Endothelial cell of umbilical vein (primary cell): ENCODE data around the gene ZMAT5. TPM values are rescaled to one million over a fixed set of nuclear protein-coding genes. Genes with fewer than 3 reads are reported as not detected.

ENCODE experiments used
- BruUV-seq: library from RNA; stranded (reverse); fragments of 400-500 nt; replicated peaks from 2 replicates; lab custom pipeline; 2021; lab: Mats Ljungman, UMichigan
- CTCF ChIA-PET: fragments of 300-600, 350-600 bp; sonication (Branson Sonifier 250); formaldehyde crosslinking; loops from one replicate; lab custom pipeline; 2021; ENCODE audit warnings: antibody characterized with exemption, inconsistent platforms; lab: Charles Lee
- POLR2A ChIA-PET: fragments of 300-600, 350-600 bp; sonication (Branson Sonifier 250); formaldehyde crosslinking; loops from one replicate; lab custom pipeline; 2021; ENCODE audit warnings: antibody characterized with exemption, inconsistent platforms; lab: Charles Lee
- DNase-seq: peaks from one replicate; pipeline ENCODE4 v3.0.0-alpha.2; 2011; ENCODE audit warnings: low read depth, low spot score
- FAIRE-seq: peaks from 2 replicates; lab custom pipeline; 2011; peaks lifted over from hg19 to GRCh38; lab: Jason Lieb, UNC
- H2AFZ ChIP-seq: 2 replicates; pipeline ENCODE4 v1.6.0; 2012; ENCODE audit warnings: low read depth, low read length, control low read depth, inconsistent platforms
- H3K27ac ChIP-seq: 2 replicates; pipeline ENCODE4 v1.5.1; 2011; ENCODE audit warnings: low read depth, mild to moderate bottlenecking, control low read depth, low read length, moderate library complexity; ENCODE audit not compliant: insufficient read depth
- H3K27me3 ChIP-seq, 2 experiments: 2 replicates each; pipeline versions ENCODE4 v1.6.0 to v1.6.1; 2011; ENCODE audit warnings: low read length in 2 of 2, mixed read lengths in 1 of 2; ENCODE audit not compliant: control insufficient read depth in 2 of 2, insufficient read depth in 2 of 2
- H3K36me3 ChIP-seq, 2 experiments: 2 replicates in 1 of 2; 3 replicates in 1 of 2; pipeline ENCODE4 v1.5.1; 2011; ENCODE audit warnings: low read length in 2 of 2, mild to moderate bottlenecking in 1 of 2, moderate library complexity in 1 of 2; ENCODE audit not compliant: control insufficient read depth in 2 of 2, insufficient read depth in 2 of 2; ENCODE audit errors: extremely low read depth in 1 of 2
- H3K4me1 ChIP-seq: 3 replicates; pipeline ENCODE4 v1.5.1; 2011; ENCODE audit warnings: mild to moderate bottlenecking, low read length; ENCODE audit not compliant: control insufficient read depth, insufficient read depth; ENCODE audit errors: extremely low read depth
- H3K4me2 ChIP-seq: 2 replicates; pipeline ENCODE4 v1.6.1; 2011; ENCODE audit warnings: low read length, control low read depth, mixed read lengths; ENCODE audit not compliant: insufficient read depth
- H3K4me3 ChIP-seq, 3 experiments: fragments of 200-600 bp in 1 of 3; sonication (generic), shearing (Covaris generic) in 1 of 3; replicated peaks in 1 of 3; 2 replicates each; pipeline ENCODE4 v1.5.1; 2011 to 2016; ENCODE audit warnings: control low read depth in 3 of 3, low read length in 3 of 3, mild to moderate bottlenecking in 2 of 3, inconsistent platforms in 1 of 3, low read depth in 1 of 3, moderate library complexity in 1 of 3; ENCODE audit not compliant: insufficient read depth in 1 of 3
- H3K79me2 ChIP-seq: 2 replicates; pipeline ENCODE4 v1.6.0; 2012; ENCODE audit warnings: low read length, inconsistent platforms; ENCODE audit not compliant: control insufficient read depth, insufficient read depth
- H3K9ac ChIP-seq: replicated peaks from 2 replicates; pipeline ENCODE3; 2011; ENCODE audit warnings: low read length, control low read depth; ENCODE audit not compliant: insufficient read depth; ENCODE audit errors: extremely low read depth
- H3K9me1 ChIP-seq: replicated peaks from 3 replicates; pipeline ENCODE4 v1.6.0; 2011; ENCODE audit warnings: mild to moderate bottlenecking, low read length; ENCODE audit not compliant: control insufficient read depth, insufficient read depth; ENCODE audit errors: extremely low read depth
- H3K9me3 ChIP-seq: replicated peaks from 2 replicates; pipeline ENCODE4 v1.5.1; 2012; ENCODE audit warnings: low read length, inconsistent platforms; ENCODE audit not compliant: control insufficient read depth, insufficient read depth
- H4K20me1 ChIP-seq: replicated peaks from 2 replicates; pipeline ENCODE3; 2011; ENCODE audit warnings: mild to moderate bottlenecking, low read length; ENCODE audit not compliant: control insufficient read depth, insufficient read depth; ENCODE audit errors: extremely low read depth
- EZH2 ChIP-seq: IDR thresholded peaks from 2 replicates; pipeline ENCODE4 v1.6.1; 2012; ENCODE audit warnings: borderline replicate concordance, low read depth, mild to moderate bottlenecking, moderate library complexity, low read length, inconsistent platforms; ENCODE audit not compliant: severe bottlenecking
- FOS ChIP-seq: IDR thresholded peaks from 2 replicates; pipeline ENCODE4 v1.6.1; 2011; ENCODE audit warnings: mild to moderate bottlenecking, low read length, moderate library complexity, borderline replicate concordance; ENCODE audit not compliant: insufficient read depth
- GATA2 ChIP-seq: IDR thresholded peaks from 2 replicates; pipeline ENCODE4 v1.7.0; 2011; ENCODE audit warnings: low read depth, mild to moderate bottlenecking, moderate library complexity, mixed read lengths, low read length; ENCODE audit not compliant: insufficient read length, insufficient read depth
- MYC ChIP-seq: IDR thresholded peaks from one replicate; pipeline ENCODE4 v1.6.1; 2011; ENCODE audit warnings: mild to moderate bottlenecking, low read depth, low read length
- POLR2A ChIP-seq: IDR thresholded peaks from 2 replicates; pipeline ENCODE4 v1.6.1; 2012; ENCODE audit warnings: low read depth, mild to moderate bottlenecking, control low read depth, low read length
- POLR2AphosphoS5 ChIP-seq: IDR thresholded peaks from 2 replicates; pipeline ENCODE4 v1.6.1; 2012; ENCODE audit warnings: low read depth, mild to moderate bottlenecking, control low read depth, low read length, moderate library complexity; ENCODE audit not compliant: insufficient read depth
- dilution Hi-C: fragments of 300-500 bp; cut with MboI; formaldehyde crosslinking; loops from one replicate; pipeline ENCODE4 v1.15.0; 2019; ENCODE audit warnings: low sequenced_read_pairs; ENCODE audit not compliant: extremely low pct_ligation_motif_present
- intact Hi-C: fragments of 100-400 bp; cut with micrococcal nuclease; formaldehyde crosslinking; loops from one replicate; pipeline ENCODE4 v1.10.0; 2022
- polyA plus RNA-seq, 4 experiments: library from polyadenylated mRNA; depleted of rRNA in 3 of 4; stranded (reverse) in 3 of 4; unstranded in 1 of 4; fragments of >200 nt; gene quantifications; 2 replicates each; pipeline versions ENCODE4 v1.2.1 to v1.2.3, GENCODE V29; 2011 to 2012; ENCODE audit warnings: missing spikeins in 1 of 4
- total RNA-seq: library from RNA; stranded (reverse); gene quantifications from 2 replicates; pipeline ENCODE4 v1.2.3, GENCODE V29; 2021
- TF ChIP-seq, protein P1 (sequence below), 2 donors: IDR thresholded peaks; 1 replicate in 1 of 2; 2 replicates in 1 of 2; pipeline ENCODE4 v1.5.1; 2011; ENCODE audit warnings: low read length in 2 of 2, mild to moderate bottlenecking in 2 of 2, moderate library complexity in 2 of 2, control low read depth in 1 of 2, inconsistent platforms in 1 of 2, low read depth in 1 of 2; ENCODE audit not compliant: insufficient read depth in 1 of 2; ENCODE audit errors: extremely low read depth in 1 of 2
- TF ChIP-seq, protein P2 (sequence below): IDR thresholded peaks from 2 replicates; pipeline ENCODE4 v1.6.1; 2011; ENCODE audit not compliant: insufficient read depth, insufficient read length

ZMAT5 gene
- total and polyA plus RNA-seq, 2 donors (not counting 3 experiments of a cell fraction or from before 2014, with no cell fraction given), result 24.9 to 43.6 TPM

DNA sequence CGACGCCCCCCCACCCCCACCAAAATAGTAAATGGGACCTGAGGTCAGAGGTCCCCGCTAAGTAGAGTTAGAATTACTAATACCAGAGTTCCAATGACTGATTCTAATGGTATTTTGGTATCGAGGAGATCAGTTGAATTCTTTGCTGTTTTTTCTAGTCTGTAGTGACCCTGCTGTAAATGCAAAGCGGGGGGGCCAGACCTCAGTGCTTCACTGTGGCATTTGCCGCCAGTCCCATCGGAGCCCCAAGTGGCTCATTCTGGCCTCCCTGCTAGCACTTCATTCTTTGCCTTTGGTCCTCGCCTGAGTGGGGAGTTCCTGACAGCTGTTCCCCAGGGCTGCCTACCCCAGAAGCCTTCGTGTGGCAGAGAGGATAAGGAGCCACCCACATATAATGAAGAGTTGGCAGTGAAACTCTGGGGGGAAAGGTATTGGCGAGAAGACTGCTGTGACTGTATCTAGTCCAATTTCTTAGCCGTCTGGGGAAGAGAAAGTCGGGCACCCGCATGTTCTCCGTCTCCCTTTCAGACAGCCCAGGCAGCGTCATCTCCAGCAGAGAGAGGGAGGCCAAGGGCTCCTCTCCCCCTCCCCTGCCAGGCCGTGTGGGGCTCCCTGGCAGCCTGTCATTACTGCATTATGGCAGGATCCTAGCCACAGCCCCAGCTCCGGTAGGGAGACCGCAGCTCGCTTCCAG lies 66.5 kb downstream of the ZMAT5 start:
- Histone ChIP-seq H3K4me1 (peaks cover 10% of the 10 kb centered on the region), H3K9me1 (no peaks in the 10 kb centered on the region), H2AFZ (no peak overlapping the region), H3K27ac (no peak overlapping the region), H3K79me2 (no peaks in the 10 kb centered on the region), H4K20me1 (no peaks in the 10 kb centered on the region), H3K27me3 (peaks cover 15% of the 10 kb centered on the region in 2 experiments), H3K4me3 (no peak overlapping the region), H3K9me3 (no peaks in the 10 kb centered on the region), H3K9ac (no peak overlapping the region), H3K4me2 (no peak overlapping the region), H3K36me3 (peaks cover under 1 to 6% of the 10 kb centered on the region in 2 experiments)
- dilution Hi-C loops (no loop called here), intact Hi-C loops (loop anchor here (5.0 kb wide), 1 partner anchor 387 kb away; no protein-coding TSS in a partner anchor)
- TF ChIP-seq EZH2 (no peak), MYC (no peak), FOS (no peak), GATA2 (no peak), POLR2AphosphoS5 (no peak), POLR2A (no peak)
- TF ChIP-seq, protein P1, sequence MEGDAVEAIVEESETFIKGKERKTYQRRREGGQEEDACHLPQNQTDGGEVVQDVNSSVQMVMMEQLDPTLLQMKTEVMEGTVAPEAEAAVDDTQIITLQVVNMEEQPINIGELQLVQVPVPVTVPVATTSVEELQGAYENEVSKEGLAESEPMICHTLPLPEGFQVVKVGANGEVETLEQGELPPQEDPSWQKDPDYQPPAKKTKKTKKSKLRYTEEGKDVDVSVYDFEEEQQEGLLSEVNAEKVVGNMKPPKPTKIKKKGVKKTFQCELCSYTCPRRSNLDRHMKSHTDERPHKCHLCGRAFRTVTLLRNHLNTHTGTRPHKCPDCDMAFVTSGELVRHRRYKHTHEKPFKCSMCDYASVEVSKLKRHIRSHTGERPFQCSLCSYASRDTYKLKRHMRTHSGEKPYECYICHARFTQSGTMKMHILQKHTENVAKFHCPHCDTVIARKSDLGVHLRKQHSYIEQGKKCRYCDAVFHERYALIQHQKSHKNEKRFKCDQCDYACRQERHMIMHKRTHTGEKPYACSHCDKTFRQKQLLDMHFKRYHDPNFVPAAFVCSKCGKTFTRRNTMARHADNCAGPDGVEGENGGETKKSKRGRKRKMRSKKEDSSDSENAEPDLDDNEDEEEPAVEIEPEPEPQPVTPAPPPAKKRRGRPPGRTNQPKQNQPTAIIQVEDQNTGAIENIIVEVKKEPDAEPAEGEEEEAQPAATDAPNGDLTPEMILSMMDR (IDR thresholded peaks at IDR 0.05; ENCODE audit: extremely low read depth in 1 of 2, insufficient read depth in 1 of 2, low read depth in 1 of 2, low read length in 2 of 2), result no peak
- TF ChIP-seq, protein P2, sequence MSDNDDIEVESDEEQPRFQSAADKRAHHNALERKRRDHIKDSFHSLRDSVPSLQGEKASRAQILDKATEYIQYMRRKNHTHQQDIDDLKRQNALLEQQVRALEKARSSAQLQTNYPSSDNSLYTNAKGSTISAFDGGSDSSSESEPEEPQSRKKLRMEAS, result no peak
- DNase-seq, result no peak
- BruUV-seq, result no TSS peak
- CTCF ChIA-PET, result interaction anchor here (0.6 to 2.8 kb wide), 8 partner anchors 11 to 389 kb away, joined by 3 to 30 read pairs (median 6); no protein-coding TSS in a partner anchor
- FAIRE-seq, result no peak
- POLR2A ChIA-PET, result no interaction called here
